Natural killer cell (primary cell): ENCODE results near the gene ENO2. TPM values are rescaled to one million over a fixed set of nuclear protein-coding genes. Genes with fewer than 3 reads are reported as not detected.

ENCODE experiments used
- ATAC-seq, 3 donors: fragments of 150-1000 bp in 2 of 3; fragments of 200-7000 bp in 1 of 3; cut with Tn5 transposase; 1 replicate in 1 of 3; 2 replicates in 2 of 3; pipeline ENCODE4 v1.10.0; 2021; ENCODE audit warnings: mild to moderate bottlenecking in 2 of 3, moderate library complexity in 2 of 3
- DNase-seq, 2 donors: peaks; one replicate each; pipeline versions ENCODE4 v3.0.0 to v3.0.0-alpha.2; 2013 to 2021; ENCODE audit warnings: mixed read lengths in 1 of 2
- H3K27ac ChIP-seq: one replicate; pipeline ENCODE4 v1.5.1; 2013; ENCODE audit warnings: mild to moderate bottlenecking, low read length
- H3K27me3 ChIP-seq: one replicate; pipeline ENCODE4 v1.6.1; 2013; ENCODE audit warnings: low read length; ENCODE audit not compliant: control insufficient read depth, insufficient read depth
- H3K36me3 ChIP-seq: one replicate; pipeline ENCODE4 v1.6.1; 2013; ENCODE audit warnings: low read length; ENCODE audit not compliant: control insufficient read depth, insufficient read depth
- H3K4me1 ChIP-seq: one replicate; pipeline ENCODE4 v1.6.1; 2013; ENCODE audit warnings: low read length; ENCODE audit not compliant: control insufficient read depth, insufficient read depth
- H3K4me3 ChIP-seq: one replicate; pipeline ENCODE4 v1.5.1; 2013; ENCODE audit warnings: low read length
- H3K9me3 ChIP-seq: one replicate; pipeline ENCODE4 v1.6.1; 2013; ENCODE audit warnings: low read length; ENCODE audit not compliant: control insufficient read depth, insufficient read depth
- H3K27ac Mint-ChIP-seq, 2 donors: one replicate each; pipeline ENCODE4 v1.8.0; 2022; ENCODE audit warnings: mild to moderate bottlenecking in 2 of 2, mixed read lengths in 2 of 2, moderate library complexity in 1 of 2
- H3K27me3 Mint-ChIP-seq, 2 donors: one replicate each; pipeline ENCODE4 v1.8.0; 2022; ENCODE audit warnings: low read depth in 2 of 2, mixed read lengths in 2 of 2
- H3K36me3 Mint-ChIP-seq: one replicate; pipeline ENCODE4 v1.8.0; 2022; ENCODE audit warnings: mixed read lengths
- H3K4me1 Mint-ChIP-seq, 2 donors: one replicate each; pipeline ENCODE4 v1.8.0; 2022; ENCODE audit warnings: mixed read lengths in 2 of 2
- H3K4me3 Mint-ChIP-seq: one replicate; pipeline ENCODE4 v1.8.0; 2022; ENCODE audit warnings: mild to moderate bottlenecking, moderate library complexity, mixed read lengths
- H3K9me3 Mint-ChIP-seq, 2 donors: one replicate each; pipeline ENCODE4 v1.8.0; 2022; ENCODE audit warnings: mixed read lengths in 2 of 2
- CTCF ChIP-seq: fragments of 200-600 bp; IDR thresholded peaks from one replicate; pipeline ENCODE4 v1.8.0; 2022; ENCODE audit warnings: antibody characterized with exemption
- WGBS: methylation state at CpG from one replicate; pipeline ENCODE4 v1.1.7; 2013; ENCODE audit warnings: missing lambda C conversion rate; ENCODE audit not compliant: insufficient coverage; 5-methylcytosine and 5-hydroxymethylcytosine counted together
- intact Hi-C: fragments of 100-400 bp; cut with micrococcal nuclease; formaldehyde crosslinking; loops from one replicate; pipeline ENCODE4 v1.14.2; 2022
- total RNA-seq, 4 donors: library from RNA; stranded (reverse); fragments of 120-200 nt in 1 of 4; gene quantifications; one replicate each; pipeline versions ENCODE4 v1.2.3 to v1.2.4, GENCODE V29; 2013 to 2022

Gene ENO2
- total RNA-seq, 3 donors from 2014 or later (not counting 1 experiment from before 2014, with no cell fraction given), result 21.6 to 30.8 (median 23.1) TPM

GRCh38 chr12:6959805-6960592 lies 45.6 kb downstream of the ENO2 start:
- intact Hi-C loops, result loop anchor here (1.0 kb wide), 2 partner anchors 11 to 16 kb away; partner anchors contain the start of gene C12orf57
- Histone ChIP-seq H3K27me3 (no peaks in the 10 kb centered on the region), H3K4me1 (peaks cover 87% of the 10 kb centered on the region), H3K9me3 (no peaks in the 10 kb centered on the region), H3K4me3 (peak overlapping the region; percentile 22), H3K27ac (peak overlapping the region; percentile 96), H3K36me3 (peaks cover 61% of the 10 kb centered on the region)
- DNase-seq (no peak), ATAC-seq (no peak)
- Mint-ChIP-seq H3K27ac (peak overlapping the region; percentile 98 to 99), H3K27me3 (no peaks in the 10 kb centered on the region), H3K36me3 (no peaks in the 10 kb centered on the region), H3K4me3 (peak overlapping the region; percentile 85), H3K9me3 (no peaks in the 10 kb centered on the region), H3K4me1 (peaks cover 58 to 72% of the 10 kb centered on the region in 2 donors)
- no peak for TF ChIP-seq CTCF
- WGBS, result 81% methylated on average over 22 of the region's 26 CpGs

GRCh38 chr12:6960593-6961277 lies 46.4 kb downstream of the ENO2 start:
- peak; percentile 15 to 47 (median 22) for ATAC-seq
- Mint-ChIP-seq H3K4me1 (peaks cover 58 to 70% of the 10 kb centered on the region in 2 donors), H3K27ac (peak overlapping the region; percentile 98 to 99), H3K9me3 (no peaks in the 10 kb centered on the region), H3K36me3 (no peaks in the 10 kb centered on the region), H3K27me3 (no peaks in the 10 kb centered on the region), H3K4me3 (peak overlapping the region; percentile 85)
- no peak overlapping the region for H3K4me3 ChIP-seq
- peaks cover 83% of the 10 kb centered on the region for H3K4me1 ChIP-seq
- H3K27ac ChIP-seq, result peak overlapping the region; percentile 96
- peak in 1 of 2 donors; percentile 68 for DNase-seq
- intact Hi-C loops, result loop anchor here (1.0 kb wide), 1 partner anchor 8 kb away; no protein-coding TSS in a partner anchor
- TF ChIP-seq CTCF, result peak; percentile 23
- 53% methylated on average over 13 of the region's 13 CpGs for WGBS
- H3K9me3 ChIP-seq, result no peaks in the 10 kb centered on the region
- H3K27me3 ChIP-seq, result no peaks in the 10 kb centered on the region
- H3K36me3 ChIP-seq, result peaks cover 60% of the 10 kb centered on the region

GRCh38 chr12:6961278-6961694 lies 46.9 kb downstream of the ENO2 start:
- intact Hi-C loops, result loop anchor here (1.0 kb wide), 1 partner anchor 9 kb away; no protein-coding TSS in a partner anchor
- no peaks in the 10 kb centered on the region for H3K9me3 ChIP-seq
- H3K4me1 Mint-ChIP-seq, result peaks cover 53 to 64% of the 10 kb centered on the region in 2 donors

More at GRCh38 chr12:6961278-6961694, 46.9 kb downstream of the ENO2 start:
- H3K36me3 Mint-ChIP-seq, result peaks cover 3% of the 10 kb centered on the region
- TF ChIP-seq CTCF, result no peak
- 11% methylated on average over 24 of the region's 24 CpGs for WGBS
- ATAC-seq (peak; percentile 61 to 85 (median 73)), DNase-seq (peak; percentile 74 to 97)
- peak overlapping the region; percentile 85 for H3K4me3 Mint-ChIP-seq
- peak overlapping the region; percentile 98 to 99 for H3K27ac Mint-ChIP-seq
- no peak overlapping the region for H3K4me3 ChIP-seq
- no peaks in the 10 kb centered on the region for H3K27me3 Mint-ChIP-seq
- H3K27me3 ChIP-seq, result no peaks in the 10 kb centered on the region
- H3K4me1 ChIP-seq, result peaks cover 77% of the 10 kb centered on the region
- peak overlapping the region; percentile 96 for H3K27ac ChIP-seq
- H3K36me3 ChIP-seq, result peaks cover 60% of the 10 kb centered on the region
- no peaks in the 10 kb centered on the region for H3K9me3 Mint-ChIP-seq
